NB4 (cell line): ENCODE data around the gene HSD17B2.

Source experiments
- MYC ChIP-seq: IDR thresholded peaks from 2 replicates; pipeline ENCODE4 v1.6.1; 2011; ENCODE audit warnings: low read depth, low read length
- POLR2A ChIP-seq: IDR thresholded peaks from 2 replicates; pipeline ENCODE4 v1.6.1; 2011; ENCODE audit warnings: mild to moderate bottlenecking; ENCODE audit not compliant: insufficient read length; ENCODE audit errors: extremely low read depth
- TF ChIP-seq, protein P1 (sequence below): IDR thresholded peaks from one replicate; pipeline ENCODE4 v1.5.1; 2012; ENCODE audit warnings: low read depth, low read length
- TF ChIP-seq, protein P2 (sequence below): IDR thresholded peaks from 2 replicates; pipeline ENCODE4 v1.6.1; 2011; ENCODE audit warnings: low read depth, low read length

DNA sequence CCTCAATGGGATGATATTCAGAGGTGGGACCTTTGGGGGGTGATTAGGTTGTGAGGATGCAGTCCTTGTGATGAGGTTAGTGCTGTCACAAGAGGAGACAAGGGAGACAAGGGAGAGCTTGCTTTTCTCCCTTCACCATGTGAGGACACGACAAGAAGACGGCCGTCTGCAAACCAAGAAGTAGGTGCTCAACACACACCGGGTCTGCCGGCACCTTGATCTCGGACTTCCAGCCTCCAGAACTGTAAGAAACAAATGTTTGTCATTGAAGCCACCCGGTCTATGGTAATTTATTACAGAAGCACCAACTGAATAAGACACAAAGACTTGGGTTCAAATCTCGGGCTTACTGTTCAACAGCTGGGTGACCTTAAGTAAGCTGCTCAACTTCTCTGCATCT is 70.1 kb downstream of the HSD17B2 start:
- TF ChIP-seq, protein P1, sequence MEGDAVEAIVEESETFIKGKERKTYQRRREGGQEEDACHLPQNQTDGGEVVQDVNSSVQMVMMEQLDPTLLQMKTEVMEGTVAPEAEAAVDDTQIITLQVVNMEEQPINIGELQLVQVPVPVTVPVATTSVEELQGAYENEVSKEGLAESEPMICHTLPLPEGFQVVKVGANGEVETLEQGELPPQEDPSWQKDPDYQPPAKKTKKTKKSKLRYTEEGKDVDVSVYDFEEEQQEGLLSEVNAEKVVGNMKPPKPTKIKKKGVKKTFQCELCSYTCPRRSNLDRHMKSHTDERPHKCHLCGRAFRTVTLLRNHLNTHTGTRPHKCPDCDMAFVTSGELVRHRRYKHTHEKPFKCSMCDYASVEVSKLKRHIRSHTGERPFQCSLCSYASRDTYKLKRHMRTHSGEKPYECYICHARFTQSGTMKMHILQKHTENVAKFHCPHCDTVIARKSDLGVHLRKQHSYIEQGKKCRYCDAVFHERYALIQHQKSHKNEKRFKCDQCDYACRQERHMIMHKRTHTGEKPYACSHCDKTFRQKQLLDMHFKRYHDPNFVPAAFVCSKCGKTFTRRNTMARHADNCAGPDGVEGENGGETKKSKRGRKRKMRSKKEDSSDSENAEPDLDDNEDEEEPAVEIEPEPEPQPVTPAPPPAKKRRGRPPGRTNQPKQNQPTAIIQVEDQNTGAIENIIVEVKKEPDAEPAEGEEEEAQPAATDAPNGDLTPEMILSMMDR, result no peak
- no peak for TF ChIP-seq MYC
- TF ChIP-seq POLR2A, result no peak
- TF ChIP-seq, protein P2, sequence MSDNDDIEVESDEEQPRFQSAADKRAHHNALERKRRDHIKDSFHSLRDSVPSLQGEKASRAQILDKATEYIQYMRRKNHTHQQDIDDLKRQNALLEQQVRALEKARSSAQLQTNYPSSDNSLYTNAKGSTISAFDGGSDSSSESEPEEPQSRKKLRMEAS, result no peak
